D341Med (cell line): ENCODE data around the gene C2orf76.
"Not testable (repeated sequence)": the region's sequence is repeated elsewhere in the genome, so short reads cannot be mapped to it uniquely, and the experiment has no call there.

Experiments
- DNase-seq: peaks from one replicate; pipeline ENCODE4 v3.0.0; 2012; ENCODE audit warnings: low spot score

The C2orf76 gene

GRCh38 chr2:119294671-119295070 is 72.0 kb downstream of the C2orf76 start:
- no peak for DNase-seq

GRCh38 chr2:119293900-119294299 is 72.7 kb downstream of the C2orf76 start:
- DNase-seq, result no peak

DNA sequence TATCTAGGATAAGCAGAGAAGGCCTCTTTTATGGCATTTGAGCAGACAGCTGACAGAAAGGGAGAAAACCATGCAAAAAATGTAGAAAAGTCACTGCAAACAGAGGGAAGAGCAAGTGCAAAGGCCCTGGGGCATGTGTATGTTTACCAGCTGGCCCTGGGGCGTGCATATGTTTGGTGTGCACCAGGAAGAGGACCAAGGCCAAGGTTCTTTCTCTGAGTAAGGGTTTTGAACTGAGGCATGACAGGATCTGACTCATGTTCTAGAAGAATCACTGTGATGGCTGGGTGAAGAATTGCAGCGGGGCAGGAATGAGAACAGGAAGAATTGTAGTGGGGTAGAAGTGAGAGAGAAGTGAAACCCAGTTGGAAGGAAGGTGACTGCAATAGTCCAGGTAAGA is 73.4 kb downstream of the C2orf76 start:
- no peak for DNase-seq

- no peak for DNase-seq
These were observed 74.4 kb downstream of the C2orf76 start for GRCh38 chr2:119292226-119292625.

DNA sequence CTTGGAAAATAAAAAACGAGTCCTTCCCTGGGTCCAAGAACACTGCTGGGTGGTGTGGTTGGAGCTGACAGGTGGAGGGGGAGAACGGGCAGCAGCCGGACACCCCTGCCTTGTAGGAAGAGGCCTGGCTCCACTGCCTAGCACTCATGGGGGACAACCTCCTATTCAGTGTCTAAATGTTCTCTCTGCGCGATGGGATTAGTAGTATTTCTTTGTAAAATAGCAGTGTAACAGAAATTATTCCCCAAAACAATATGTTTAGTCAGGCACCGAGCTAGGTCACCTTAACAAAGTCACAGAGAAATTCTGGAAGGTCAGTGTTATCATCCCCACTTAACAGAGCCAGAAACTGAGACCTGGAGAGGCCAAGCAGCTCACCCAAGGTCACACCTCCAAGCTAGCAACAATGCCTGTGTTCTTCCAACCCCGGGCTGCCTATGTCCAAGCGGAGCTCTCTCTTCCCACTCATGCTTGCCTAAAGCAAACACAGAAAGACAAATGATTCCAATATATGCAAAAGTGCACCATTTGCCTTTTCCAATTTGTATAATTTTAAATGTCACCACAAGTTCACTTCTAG is 75.0 kb downstream of the C2orf76 start:
- no peak for DNase-seq

DNA sequence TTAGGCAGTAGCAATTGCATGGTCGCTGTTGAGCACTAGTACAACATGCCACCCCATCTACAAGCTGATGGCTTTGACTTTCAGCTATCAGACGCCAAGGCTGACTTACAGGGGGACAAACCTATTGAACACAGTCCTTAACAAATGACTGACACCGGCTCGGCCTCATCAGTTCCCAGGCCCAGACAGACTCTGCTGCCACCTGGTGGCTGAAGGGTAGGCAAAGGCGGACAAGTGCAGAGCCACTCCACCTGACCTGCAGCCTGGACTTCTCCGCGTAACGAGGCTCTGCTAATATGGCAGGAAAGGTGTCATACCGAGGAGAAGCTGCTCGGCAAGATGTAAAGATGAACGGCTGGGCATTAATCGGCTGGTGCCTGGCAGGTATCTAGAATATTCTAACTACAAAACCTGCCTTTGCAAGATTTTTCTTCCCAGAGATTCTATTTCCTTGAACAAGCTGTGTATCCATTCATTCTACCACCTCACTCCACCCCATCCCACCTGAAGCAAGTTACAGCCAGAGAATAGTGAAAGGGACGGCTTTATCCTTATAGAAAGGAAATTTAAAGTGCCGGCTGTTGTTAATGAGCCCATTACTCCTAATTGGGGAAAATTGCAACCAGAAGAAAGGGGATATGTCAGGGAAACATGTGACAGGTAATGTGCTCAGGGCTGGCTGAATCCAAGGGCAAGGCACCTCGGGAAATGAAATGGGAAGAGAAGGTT is 75.6 kb downstream of the C2orf76 start:
- DNase-seq, result peak; percentile 79

DNA sequence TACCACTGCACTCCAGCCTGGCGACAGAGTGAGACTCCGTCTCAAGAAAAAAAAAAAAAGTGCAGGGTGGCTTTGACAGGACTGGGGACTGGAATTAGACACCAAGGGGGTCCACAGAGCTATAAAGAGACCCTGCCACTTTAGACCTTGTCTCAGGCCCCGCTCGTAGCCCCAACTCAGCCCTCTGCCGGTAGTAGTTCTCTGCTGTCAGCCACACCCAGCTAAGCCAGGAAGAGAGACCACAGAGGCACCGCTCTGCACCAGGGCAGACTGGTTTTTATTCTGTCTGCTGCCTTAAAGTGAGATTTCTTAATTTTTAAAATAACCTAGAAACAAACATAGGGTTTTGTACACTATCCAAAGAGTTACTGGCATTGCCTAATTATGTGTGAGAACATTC is 77.0 kb downstream of the C2orf76 start:
- no peak for DNase-seq

DNA sequence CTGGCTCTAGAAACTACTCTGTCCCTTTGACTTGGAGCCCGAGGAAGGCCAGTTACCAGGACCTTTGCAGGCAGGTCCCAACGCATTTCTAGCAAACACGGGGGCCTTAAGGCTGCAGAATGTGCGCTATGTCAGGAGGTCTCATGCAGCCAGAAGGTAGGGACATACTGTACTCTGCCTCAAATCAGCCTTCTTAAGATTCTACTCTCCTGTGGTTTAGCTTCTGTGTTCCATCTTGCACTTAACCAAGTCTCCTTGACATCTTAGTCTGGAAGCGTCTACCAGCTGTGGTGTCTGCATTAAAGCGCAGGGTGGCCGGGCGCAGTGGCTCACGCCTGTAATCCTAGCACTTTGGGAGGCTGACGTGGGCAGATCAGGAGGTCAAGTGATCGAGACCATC is 77.5 kb downstream of the C2orf76 start:
- DNase-seq, result peak; percentile 46

- no peak for DNase-seq
These were observed 78.1 kb downstream of the C2orf76 start for GRCh38 chr2:119288576-119288975.

- DNase-seq, result no peak
These were observed 80.0 kb downstream of the C2orf76 start for GRCh38 chr2:119286661-119287060.

DNA sequence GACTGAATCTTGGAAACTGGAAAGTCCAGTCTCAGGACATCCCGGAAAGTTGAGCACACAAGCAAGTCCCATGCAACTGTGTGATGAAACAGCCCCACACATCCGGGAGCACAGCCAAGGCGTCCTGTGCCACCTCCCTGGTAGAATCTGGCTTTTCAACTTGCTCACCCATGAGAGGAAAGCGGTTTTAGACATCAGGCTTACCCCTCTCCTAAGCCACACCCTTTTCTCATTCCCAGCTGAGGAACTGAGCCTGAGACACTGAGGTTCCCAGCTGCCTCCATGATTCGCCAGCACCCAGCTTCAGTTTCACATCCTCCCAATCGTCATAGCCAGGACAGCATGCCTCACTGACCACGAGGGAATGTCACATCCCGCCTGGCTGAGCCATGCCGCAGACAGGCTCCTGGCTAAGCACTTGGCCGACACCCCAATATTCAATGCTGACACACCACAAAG is 82.7 kb downstream of the C2orf76 start:
- DNase-seq, result no peak

DNA sequence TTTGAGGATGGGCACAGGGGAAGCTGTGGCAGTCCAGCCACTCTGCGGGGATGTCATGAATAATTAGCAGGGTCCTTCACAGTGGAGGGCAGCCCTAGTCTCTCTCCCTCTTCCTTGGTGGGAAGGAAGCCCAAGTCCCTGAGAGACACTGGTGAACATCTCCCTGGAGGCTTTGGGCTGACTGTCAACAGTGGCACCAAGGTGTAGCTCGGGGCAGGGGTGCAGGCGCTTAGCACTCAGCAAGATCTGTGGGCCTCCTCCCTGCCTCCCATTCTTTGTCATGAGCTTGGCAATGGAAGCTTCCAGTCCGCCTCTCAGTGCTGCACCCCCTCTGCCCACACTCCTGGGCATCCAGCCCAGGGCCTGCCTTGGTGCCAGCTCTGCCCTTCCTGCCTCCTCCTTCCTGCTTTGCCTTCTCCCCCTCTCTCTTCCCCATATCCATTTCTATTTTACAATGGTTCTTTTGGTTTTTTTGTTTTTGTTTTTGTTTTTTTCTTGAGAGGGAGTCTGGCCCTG is 83.6 kb downstream of the C2orf76 start:
- DNase-seq, result no peak

DNA sequence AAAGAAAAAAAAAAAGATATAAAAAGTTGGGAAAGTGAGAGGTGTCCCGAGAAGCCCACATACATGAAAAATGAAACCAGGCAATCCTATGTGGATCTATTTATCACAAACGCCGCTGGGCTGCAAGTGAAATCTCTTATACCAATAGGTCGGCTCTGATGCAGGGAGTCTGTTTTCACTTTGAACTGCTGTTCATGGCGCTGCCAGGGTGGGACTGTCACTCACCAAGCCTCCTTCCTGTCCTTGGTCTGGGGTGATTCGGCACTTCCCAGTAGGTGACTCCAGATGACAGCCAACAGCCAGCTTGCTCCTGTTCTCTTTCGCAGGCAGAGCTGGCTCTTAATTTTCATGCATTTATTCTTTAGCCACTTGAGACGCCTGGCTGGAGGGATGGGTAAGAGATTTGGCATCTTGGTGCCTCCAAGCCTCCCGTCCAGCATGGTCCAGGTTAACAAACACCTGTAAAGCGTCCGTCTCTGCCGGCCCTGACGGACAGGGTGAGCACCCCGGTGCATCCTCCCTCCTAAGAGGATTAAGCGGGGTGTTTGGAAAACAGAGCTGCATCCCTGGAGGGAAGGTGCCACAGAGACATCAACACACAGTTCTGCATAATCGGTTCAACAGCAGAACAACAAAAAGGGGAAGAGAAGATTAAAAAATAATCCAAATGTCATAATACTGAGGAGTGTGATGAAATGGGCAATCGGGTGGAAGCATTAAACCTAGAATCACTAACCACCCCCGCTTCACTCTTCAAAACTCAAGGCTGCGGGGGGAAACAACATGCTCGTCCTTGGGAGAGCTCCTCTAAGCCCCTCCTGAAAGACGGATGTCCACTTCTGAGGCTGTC is 84.3 kb downstream of the C2orf76 start:
- DNase-seq, result peak; percentile 52

GRCh38 chr2:119280680-119281079 is 86.0 kb downstream of the C2orf76 start:
- no peak for DNase-seq

DNA sequence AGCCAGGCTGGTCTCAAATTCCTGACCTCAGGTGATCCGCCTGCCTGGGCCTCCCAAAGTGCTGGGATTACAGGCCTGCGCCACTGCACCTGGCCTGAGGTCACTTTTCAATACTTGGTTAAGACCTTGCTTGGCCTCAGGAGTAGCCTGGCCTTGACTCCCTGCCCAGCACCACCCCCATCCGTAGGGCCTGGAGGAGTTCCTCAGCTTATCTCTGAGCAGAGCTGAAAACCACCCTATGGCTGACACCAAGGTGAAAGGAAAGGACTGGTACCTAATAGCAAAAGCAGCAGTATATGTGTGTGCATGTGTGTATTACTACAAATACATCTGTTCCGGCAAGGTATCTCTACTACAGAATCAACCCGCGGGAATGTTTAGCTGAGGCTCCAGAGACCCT is 87.0 kb downstream of the C2orf76 start:
- no peak for DNase-seq

GRCh38 chr2:119278946-119279345 is 87.7 kb downstream of the C2orf76 start:
- no peak for DNase-seq

DNA sequence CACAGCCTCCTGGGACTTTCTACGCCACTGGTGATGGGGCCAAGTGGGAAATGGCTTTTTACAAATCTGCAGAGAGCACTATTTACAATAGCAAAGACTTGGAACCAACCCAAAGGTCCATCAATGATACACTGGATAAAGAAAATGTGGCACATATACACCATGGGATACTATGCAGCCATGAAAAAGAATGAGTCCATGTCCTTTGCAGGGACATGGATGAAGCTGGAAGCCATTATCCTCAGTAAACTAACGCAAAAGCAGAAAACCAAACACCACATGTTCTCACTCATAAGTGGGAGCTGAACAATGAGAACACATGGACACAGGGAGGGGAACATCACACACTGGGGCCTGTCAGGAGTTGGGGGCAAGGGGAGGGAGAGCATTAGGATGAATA is 88.2 kb downstream of the C2orf76 start:
- not testable (repeated sequence) for DNase-seq

DNA sequence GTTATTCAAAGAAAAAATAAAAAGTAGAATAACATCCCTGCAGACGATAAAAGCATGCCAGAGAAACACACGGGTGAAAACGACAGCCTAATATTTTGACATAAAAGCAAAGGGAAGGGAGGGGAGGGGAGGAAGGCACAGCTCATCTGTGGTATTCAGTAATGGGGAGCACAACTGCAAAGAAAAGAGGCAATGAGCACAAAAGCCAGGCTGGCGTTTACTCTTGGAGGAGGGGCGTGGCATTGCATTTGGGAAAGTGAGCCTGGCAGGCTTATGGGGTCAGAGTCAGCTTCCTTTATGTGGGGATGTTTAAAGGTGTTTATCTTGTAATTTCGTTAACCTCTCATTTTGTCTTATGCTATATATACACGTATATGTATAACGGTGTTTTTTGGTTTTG is 89.8 kb downstream of the C2orf76 start:
- DNase-seq, result no peak

GRCh38 chr2:119267604-119268003 is 99.0 kb downstream of the C2orf76 start:
- no peak for DNase-seq

GRCh38 chr2:119266091-119266589 is 100.5 kb downstream of the C2orf76 start:
- no peak for DNase-seq

- DNase-seq, result no peak
These were observed 101.0 kb downstream of the C2orf76 start for GRCh38 chr2:119265693-119266066.
